HCT116 (cell line): ENCODE data around the gene TTC23.

ENCODE experiments used
- EZH2 ChIP-seq: fragments of 200-600 bp; sonication (generic); IDR thresholded peaks from 2 replicates; pipeline ENCODE4 v1.6.1; 2017; ENCODE audit warnings: antibody characterized with exemption, mixed run types
- POLR2A ChIP-seq: IDR thresholded peaks from 2 replicates; pipeline ENCODE4 v1.7.0; 2011; ENCODE audit warnings: borderline replicate concordance; ENCODE audit not compliant: insufficient read depth, insufficient read length; ENCODE audit errors: extremely low read depth
- POLR2AphosphoS5 ChIP-seq: IDR thresholded peaks from 2 replicates; pipeline ENCODE4 v1.6.1; 2011; ENCODE audit warnings: mild to moderate bottlenecking, low read depth, low read length, moderate library complexity
- RAD21 ChIP-seq: IDR thresholded peaks from 2 replicates; pipeline ENCODE4 v1.6.1; 2012; ENCODE audit warnings: low read depth, mild to moderate bottlenecking
- ZFX ChIP-seq: fragments of 450-650 bp; IDR thresholded peaks from 2 replicates; pipeline ENCODE4 v1.6.1; 2017
- TF ChIP-seq, protein P1 (sequence below), 3 experiments: fragments of 200-600 bp in 1 of 3; sonication (generic) in 1 of 3; IDR thresholded peaks in 2 of 3; conservative IDR thresholded peaks in 1 of 3; 2 replicates each; pipeline ENCODE4 v1.5.1; 2012 to 2017; ENCODE audit warnings: low read depth in 2 of 3, low read length in 2 of 3, antibody characterized with exemption in 1 of 3, borderline replicate concordance in 1 of 3, control low read depth in 1 of 3, mild to moderate bottlenecking in 1 of 3, mixed read lengths in 1 of 3, mixed run types in 1 of 3, moderate library complexity in 1 of 3; ENCODE audit not compliant: insufficient read depth in 1 of 3
- TF ChIP-seq, protein P2 (sequence below): IDR thresholded peaks from 2 replicates; pipeline ENCODE4 v1.6.1; 2012

DNA sequence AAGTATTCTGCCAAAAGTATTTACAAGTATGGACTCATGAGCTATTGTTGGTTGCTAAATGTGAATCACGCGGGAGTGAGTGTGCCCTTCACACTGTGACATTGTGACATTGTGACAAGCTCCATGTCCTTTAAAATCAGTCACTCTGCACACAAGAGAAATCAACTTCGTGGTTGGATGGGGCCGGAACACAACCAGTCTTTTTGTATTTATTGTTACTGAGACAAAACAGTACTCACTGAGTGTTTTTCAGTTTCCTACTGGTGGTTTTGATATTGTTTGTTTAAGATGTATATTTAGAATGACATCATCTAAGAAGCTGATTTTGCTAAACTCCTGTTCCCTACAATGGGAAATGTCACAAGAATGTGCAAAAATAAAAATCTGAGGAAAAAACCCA is 114.2 kb downstream of the TTC23 start:
- no peak for TF ChIP-seq POLR2AphosphoS5
- TF ChIP-seq, protein P1, sequence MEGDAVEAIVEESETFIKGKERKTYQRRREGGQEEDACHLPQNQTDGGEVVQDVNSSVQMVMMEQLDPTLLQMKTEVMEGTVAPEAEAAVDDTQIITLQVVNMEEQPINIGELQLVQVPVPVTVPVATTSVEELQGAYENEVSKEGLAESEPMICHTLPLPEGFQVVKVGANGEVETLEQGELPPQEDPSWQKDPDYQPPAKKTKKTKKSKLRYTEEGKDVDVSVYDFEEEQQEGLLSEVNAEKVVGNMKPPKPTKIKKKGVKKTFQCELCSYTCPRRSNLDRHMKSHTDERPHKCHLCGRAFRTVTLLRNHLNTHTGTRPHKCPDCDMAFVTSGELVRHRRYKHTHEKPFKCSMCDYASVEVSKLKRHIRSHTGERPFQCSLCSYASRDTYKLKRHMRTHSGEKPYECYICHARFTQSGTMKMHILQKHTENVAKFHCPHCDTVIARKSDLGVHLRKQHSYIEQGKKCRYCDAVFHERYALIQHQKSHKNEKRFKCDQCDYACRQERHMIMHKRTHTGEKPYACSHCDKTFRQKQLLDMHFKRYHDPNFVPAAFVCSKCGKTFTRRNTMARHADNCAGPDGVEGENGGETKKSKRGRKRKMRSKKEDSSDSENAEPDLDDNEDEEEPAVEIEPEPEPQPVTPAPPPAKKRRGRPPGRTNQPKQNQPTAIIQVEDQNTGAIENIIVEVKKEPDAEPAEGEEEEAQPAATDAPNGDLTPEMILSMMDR (IDR thresholded peaks at IDR 0.05 in 2 of 3, conservative IDR thresholded peaks at IDR 0.05 in 1 of 3; ENCODE audit: borderline replicate concordance in 1 of 3, insufficient read depth in 1 of 3, low read depth in 2 of 3, low read length in 2 of 3): no peak
- TF ChIP-seq POLR2A: no peak
- no peak for TF ChIP-seq ZFX
- TF ChIP-seq EZH2: no peak
- TF ChIP-seq, protein P2, sequence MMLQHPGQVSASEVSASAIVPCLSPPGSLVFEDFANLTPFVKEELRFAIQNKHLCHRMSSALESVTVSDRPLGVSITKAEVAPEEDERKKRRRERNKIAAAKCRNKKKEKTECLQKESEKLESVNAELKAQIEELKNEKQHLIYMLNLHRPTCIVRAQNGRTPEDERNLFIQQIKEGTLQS: no peak
- no peak for TF ChIP-seq RAD21
